Glutamatergic neuron (in vitro differentiated cells): Measurements from ENCODE around the gene MYBPH. TPM values are rescaled to one million over a fixed set of nuclear protein-coding genes. Genes with fewer than 3 reads are reported as not detected.

Experiments
- DNase-seq: peaks from one replicate; pipeline ENCODE4 v3.0.0; 2022
- H3K27ac Mint-ChIP-seq: one replicate; pipeline ENCODE4 v1.8.0; 2020; ENCODE audit warnings: mild to moderate bottlenecking, mixed read lengths, inconsistent platforms; ENCODE audit not compliant: unreplicated experiment
- H3K27me3 Mint-ChIP-seq: one replicate; pipeline ENCODE4 v1.8.0; 2020; ENCODE audit warnings: mild to moderate bottlenecking, moderate library complexity, mixed read lengths, inconsistent platforms; ENCODE audit not compliant: unreplicated experiment
- H3K36me3 Mint-ChIP-seq: one replicate; pipeline ENCODE4 v1.8.0; 2020; ENCODE audit warnings: mild to moderate bottlenecking, mixed read lengths, inconsistent platforms; ENCODE audit not compliant: unreplicated experiment
- H3K4me1 Mint-ChIP-seq: one replicate; pipeline ENCODE4 v1.8.0; 2020; ENCODE audit warnings: mild to moderate bottlenecking, low read depth, mixed read lengths, inconsistent platforms; ENCODE audit not compliant: unreplicated experiment
- H3K4me3 Mint-ChIP-seq: one replicate; pipeline ENCODE4 v1.8.0; 2020; ENCODE audit warnings: mild to moderate bottlenecking, mixed read lengths, inconsistent platforms; ENCODE audit not compliant: unreplicated experiment
- H3K9me3 Mint-ChIP-seq: one replicate; pipeline ENCODE4 v1.8.0; 2020; ENCODE audit warnings: mild to moderate bottlenecking, moderate library complexity, mixed read lengths, inconsistent platforms; ENCODE audit not compliant: unreplicated experiment
- total RNA-seq: library from RNA; stranded (reverse); fragmentation: NEBNext Ultra II Directional; extraction: Animal tissue kit (Norgen Biotek cat#: 25700); gene quantifications from one replicate; pipeline ENCODE4 v1.2.1, GENCODE V29; 2021; ENCODE audit not compliant: unreplicated experiment
- TF ChIP-seq, protein P1 (sequence below): fragments of 200-600 bp; sonication (generic); IDR thresholded peaks from one replicate; pipeline ENCODE4 v1.5.0; 2021; ENCODE audit not compliant: partially characterized antibody, unreplicated experiment

Gene MYBPH
- total RNA-seq, 1 donor from 2014 or later: not detected

DNA sequence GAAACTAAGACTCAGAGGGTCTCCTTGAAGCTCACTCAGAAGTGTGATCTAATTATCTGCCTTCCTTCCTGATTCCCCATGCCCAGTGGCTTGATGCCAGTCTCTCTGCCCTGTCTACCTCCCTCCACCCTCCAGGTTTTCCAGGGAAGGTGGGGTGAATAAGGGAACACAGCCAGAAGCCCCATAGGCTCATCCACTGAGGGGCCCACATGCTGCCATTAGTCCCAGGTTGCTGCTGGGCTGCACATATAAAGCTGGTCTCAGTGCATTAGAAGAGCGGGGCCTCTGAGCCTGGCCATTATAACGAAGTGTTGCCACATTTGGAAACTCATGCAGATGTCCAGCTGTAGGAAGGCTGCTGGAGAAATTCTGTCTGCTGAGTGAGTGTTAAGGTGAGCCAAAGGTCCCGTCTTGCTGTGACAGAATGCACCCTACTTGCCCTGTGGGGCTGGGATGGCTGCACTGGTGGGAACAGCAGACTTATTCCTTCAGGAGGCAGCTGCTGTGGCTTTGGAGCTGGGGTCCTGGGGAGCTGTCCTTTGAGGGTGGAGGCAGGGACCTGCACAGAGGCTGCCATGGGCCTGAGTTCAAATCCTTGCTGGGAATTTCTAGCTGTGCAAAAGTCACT, 45.2 kb downstream of the MYBPH start:
- no peak overlapping the region for H3K27ac Mint-ChIP-seq
- H3K36me3 Mint-ChIP-seq: no peaks in the 10 kb centered on the region
- H3K9me3 Mint-ChIP-seq: no peaks in the 10 kb centered on the region
- TF ChIP-seq, protein P1, sequence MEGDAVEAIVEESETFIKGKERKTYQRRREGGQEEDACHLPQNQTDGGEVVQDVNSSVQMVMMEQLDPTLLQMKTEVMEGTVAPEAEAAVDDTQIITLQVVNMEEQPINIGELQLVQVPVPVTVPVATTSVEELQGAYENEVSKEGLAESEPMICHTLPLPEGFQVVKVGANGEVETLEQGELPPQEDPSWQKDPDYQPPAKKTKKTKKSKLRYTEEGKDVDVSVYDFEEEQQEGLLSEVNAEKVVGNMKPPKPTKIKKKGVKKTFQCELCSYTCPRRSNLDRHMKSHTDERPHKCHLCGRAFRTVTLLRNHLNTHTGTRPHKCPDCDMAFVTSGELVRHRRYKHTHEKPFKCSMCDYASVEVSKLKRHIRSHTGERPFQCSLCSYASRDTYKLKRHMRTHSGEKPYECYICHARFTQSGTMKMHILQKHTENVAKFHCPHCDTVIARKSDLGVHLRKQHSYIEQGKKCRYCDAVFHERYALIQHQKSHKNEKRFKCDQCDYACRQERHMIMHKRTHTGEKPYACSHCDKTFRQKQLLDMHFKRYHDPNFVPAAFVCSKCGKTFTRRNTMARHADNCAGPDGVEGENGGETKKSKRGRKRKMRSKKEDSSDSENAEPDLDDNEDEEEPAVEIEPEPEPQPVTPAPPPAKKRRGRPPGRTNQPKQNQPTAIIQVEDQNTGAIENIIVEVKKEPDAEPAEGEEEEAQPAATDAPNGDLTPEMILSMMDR: no peak
- H3K27me3 Mint-ChIP-seq: peaks cover 19% of the 10 kb centered on the region
- H3K4me1 Mint-ChIP-seq: peaks cover 7% of the 10 kb centered on the region
- no peak for DNase-seq
- H3K4me3 Mint-ChIP-seq: no peak overlapping the region

DNA sequence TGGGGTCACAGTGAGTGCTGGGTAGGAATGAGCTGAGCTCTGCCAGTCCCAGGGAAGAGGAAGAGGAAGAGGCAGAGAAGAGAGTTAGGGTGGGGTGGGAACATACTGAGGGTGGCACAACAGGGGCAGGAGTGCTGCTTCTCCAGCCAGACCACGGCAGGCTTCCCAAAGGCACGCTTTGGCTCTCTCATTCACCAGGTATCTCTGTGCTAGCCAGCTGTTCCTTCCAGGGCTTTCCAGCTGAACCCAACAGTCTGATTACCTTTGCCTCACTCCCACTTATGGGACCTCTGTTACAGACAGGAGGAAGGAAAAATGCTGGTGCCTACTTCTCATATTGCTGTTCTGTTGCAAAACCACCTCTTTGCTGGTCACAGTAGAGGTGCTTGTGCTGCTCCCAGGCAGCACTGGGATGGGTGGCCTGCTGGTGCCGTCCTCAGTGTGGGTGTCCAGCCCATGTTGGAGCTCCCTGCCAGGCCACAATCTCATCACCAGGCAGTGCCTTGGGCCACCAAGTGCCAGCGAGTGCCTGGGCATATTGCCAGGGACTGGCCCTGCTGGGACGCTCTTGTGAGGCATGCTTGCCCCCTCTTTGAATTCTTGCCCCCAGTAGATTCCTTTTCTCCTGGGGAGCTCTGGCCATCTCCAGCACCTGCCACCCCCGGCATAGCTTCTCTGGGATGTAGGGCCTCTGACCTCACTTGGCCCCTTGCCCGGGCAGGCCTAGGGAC, 46.0 kb downstream of the MYBPH start:
- H3K4me3 Mint-ChIP-seq: no peak overlapping the region
- no peaks in the 10 kb centered on the region for H3K36me3 Mint-ChIP-seq
- peaks cover 9% of the 10 kb centered on the region for H3K4me1 Mint-ChIP-seq
- TF ChIP-seq, protein P1: no peak
- DNase-seq: no peak
- no peaks in the 10 kb centered on the region for H3K9me3 Mint-ChIP-seq
- no peak overlapping the region for H3K27ac Mint-ChIP-seq
- H3K27me3 Mint-ChIP-seq: peaks cover 25% of the 10 kb centered on the region

GRCh38 chr1:203128716-203129500, 46.7 kb downstream of the MYBPH start:
- Mint-ChIP-seq H3K4me3 (no peak overlapping the region), H3K4me1 (peaks cover 9% of the 10 kb centered on the region), H3K27ac (no peak overlapping the region), H3K36me3 (no peaks in the 10 kb centered on the region), H3K27me3 (peaks cover 25% of the 10 kb centered on the region), H3K9me3 (no peaks in the 10 kb centered on the region)
- TF ChIP-seq, protein P1: no peak
- DNase-seq: no peak

- peaks cover 25% of the 10 kb centered on the region for H3K27me3 Mint-ChIP-seq
- H3K36me3 Mint-ChIP-seq: no peaks in the 10 kb centered on the region
- no peak overlapping the region for H3K27ac Mint-ChIP-seq
- H3K4me1 Mint-ChIP-seq: peaks cover 9% of the 10 kb centered on the region
- no peak for DNase-seq
- H3K4me3 Mint-ChIP-seq: peak overlapping the region; percentile 80
- peaks cover 1% of the 10 kb centered on the region for H3K9me3 Mint-ChIP-seq
- TF ChIP-seq, protein P1: no peak
Observed at GRCh38 chr1:203128431-203128715, 47.3 kb downstream of the MYBPH start.
